Peyer's patch (tissue), 4 donors: Measurements from ENCODE around the gene ASPHD2.
A peak's percentile ranks its signal among the peaks of the same experiment; 100 is the strongest.

Experiments used
- POLR2A ChIP-seq, 2 donors: fragments of 450-650 bp; IDR thresholded peaks; one replicate each; pipeline ENCODE4 v1.5.1; 2017; ENCODE audit warnings: antibody characterized with exemption in 2 of 2, mild to moderate bottlenecking in 2 of 2, moderate library complexity in 2 of 2
- TF ChIP-seq, protein P1 (sequence below), 6 experiments: fragments of 450-650 bp in 4 of 6; fragments of 200-600 bp in 2 of 6; sonication (generic) in 1 of 6; IDR thresholded peaks; one replicate each; pipeline ENCODE4 v1.5.1; 2017 to 2019; ENCODE audit warnings: antibody characterized with exemption in 6 of 6, mild to moderate bottlenecking in 3 of 6, moderate library complexity in 1 of 6

DNA sequence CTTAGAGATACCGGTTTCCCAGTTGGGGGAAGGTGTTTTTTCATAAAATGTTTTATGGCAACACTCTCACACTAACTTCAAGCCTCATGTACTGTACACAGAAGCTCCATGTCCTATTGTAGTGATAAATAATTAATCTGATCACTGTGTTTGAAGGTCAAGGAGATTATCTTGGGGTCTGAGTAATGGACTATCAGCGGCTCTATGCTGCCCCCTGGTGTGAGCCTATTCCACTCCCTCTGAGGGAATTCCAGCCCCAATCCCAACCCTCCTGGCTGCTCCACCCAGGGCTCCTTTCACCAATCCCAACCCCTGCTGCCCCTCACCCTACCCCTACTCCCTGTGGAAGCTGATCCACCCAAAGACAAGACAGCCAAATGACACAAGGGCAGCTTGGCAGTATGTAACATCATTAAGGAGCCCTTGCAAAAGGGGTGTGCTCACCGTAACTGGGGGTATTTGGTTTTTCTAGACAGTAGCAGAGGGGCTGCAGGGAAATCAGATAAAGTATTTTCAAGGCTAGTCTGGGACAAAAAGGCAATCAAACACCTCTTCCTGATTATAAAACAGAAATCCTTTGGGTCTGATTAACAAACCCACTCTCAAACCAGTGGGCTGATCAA is 32.2 kb downstream of the ASPHD2 start:
- TF ChIP-seq POLR2A (IDR thresholded peaks at IDR 0.05), result no peak
- TF ChIP-seq, protein P1, sequence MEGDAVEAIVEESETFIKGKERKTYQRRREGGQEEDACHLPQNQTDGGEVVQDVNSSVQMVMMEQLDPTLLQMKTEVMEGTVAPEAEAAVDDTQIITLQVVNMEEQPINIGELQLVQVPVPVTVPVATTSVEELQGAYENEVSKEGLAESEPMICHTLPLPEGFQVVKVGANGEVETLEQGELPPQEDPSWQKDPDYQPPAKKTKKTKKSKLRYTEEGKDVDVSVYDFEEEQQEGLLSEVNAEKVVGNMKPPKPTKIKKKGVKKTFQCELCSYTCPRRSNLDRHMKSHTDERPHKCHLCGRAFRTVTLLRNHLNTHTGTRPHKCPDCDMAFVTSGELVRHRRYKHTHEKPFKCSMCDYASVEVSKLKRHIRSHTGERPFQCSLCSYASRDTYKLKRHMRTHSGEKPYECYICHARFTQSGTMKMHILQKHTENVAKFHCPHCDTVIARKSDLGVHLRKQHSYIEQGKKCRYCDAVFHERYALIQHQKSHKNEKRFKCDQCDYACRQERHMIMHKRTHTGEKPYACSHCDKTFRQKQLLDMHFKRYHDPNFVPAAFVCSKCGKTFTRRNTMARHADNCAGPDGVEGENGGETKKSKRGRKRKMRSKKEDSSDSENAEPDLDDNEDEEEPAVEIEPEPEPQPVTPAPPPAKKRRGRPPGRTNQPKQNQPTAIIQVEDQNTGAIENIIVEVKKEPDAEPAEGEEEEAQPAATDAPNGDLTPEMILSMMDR (IDR thresholded peaks at IDR 0.05), result peak; percentile 4 to 76 (median 74)
